HL-60 (cell line): ENCODE results near the gene PSENEN.

Experiments
- DNase-seq, 2 experiments: peaks; one replicate each; pipeline ENCODE4 v3.0.0-alpha.2; 2010 to 2020; ENCODE audit warnings: low read depth in 1 of 2, low spot score in 1 of 2
- H3K27ac ChIP-seq: fragments of 250-450 bp; sonication (Bioruptor Pico); replicated peaks from 2 replicates; pipeline ENCODE4 v1.5.1; 2020; ENCODE audit warnings: mild to moderate bottlenecking, moderate library complexity
- H3K27me3 ChIP-seq: fragments of 250-450 bp; sonication (Bioruptor Pico); 2 replicates; pipeline ENCODE4 v1.5.1; 2021; ENCODE audit warnings: mild to moderate bottlenecking, moderate library complexity; ENCODE audit not compliant: insufficient read depth, poor library complexity, severe bottlenecking
- H3K4me3 ChIP-seq: replicated peaks from 2 replicates; pipeline ENCODE4 v1.5.1; 2011; ENCODE audit warnings: mild to moderate bottlenecking, control low read depth, low read length; ENCODE audit not compliant: insufficient read depth
- CTCF ChIP-seq: IDR thresholded peaks from one replicate; pipeline ENCODE4 v1.5.1; 2011; ENCODE audit warnings: low read length, control low read depth, inconsistent platforms; ENCODE audit not compliant: insufficient read depth
- GABPA ChIP-seq: IDR thresholded peaks from 2 replicates; pipeline ENCODE4 v1.6.1; 2012; ENCODE audit warnings: low read depth
- POLR2AphosphoS5 ChIP-seq: IDR thresholded peaks from 2 replicates; pipeline ENCODE4 v1.6.1; 2012; ENCODE audit warnings: low read depth
- REST ChIP-seq: IDR thresholded peaks from 2 replicates; pipeline ENCODE4 v1.6.1; 2012; ENCODE audit warnings: low read depth; ENCODE audit not compliant: insufficient replicate concordance
- SPI1 ChIP-seq: IDR thresholded peaks from 2 replicates; pipeline ENCODE4 v1.6.1; 2012; ENCODE audit warnings: low read depth, mild to moderate bottlenecking, borderline replicate concordance

The PSENEN gene

GRCh38 chr19:35733180-35734125 is 12.0 kb upstream of the PSENEN start:
- H3K27ac ChIP-seq: no peak overlapping the region
- TF ChIP-seq CTCF (no peak), GABPA (no peak), REST (no peak), POLR2AphosphoS5 (no peak), SPI1 (no peak)
- no peak overlapping the region for H3K4me3 ChIP-seq
- no peaks in the 10 kb centered on the region for H3K27me3 ChIP-seq
- DNase-seq: no peak

- TF ChIP-seq SPI1 (no peak), POLR2AphosphoS5 (no peak), REST (no peak), CTCF (no peak), GABPA (no peak)
- H3K27me3 ChIP-seq: no peaks in the 10 kb centered on the region
- no peak overlapping the region for H3K27ac ChIP-seq
- DNase-seq: no peak
- no peak overlapping the region for H3K4me3 ChIP-seq
These were observed 11.2 kb upstream of the PSENEN start for GRCh38 chr19:35734273-35734672.

- Histone ChIP-seq H3K27ac (no peak overlapping the region), H3K27me3 (no peaks in the 10 kb centered on the region), H3K4me3 (no peak overlapping the region)
- TF ChIP-seq POLR2AphosphoS5 (no peak), CTCF (no peak), GABPA (no peak), REST (no peak), SPI1 (no peak)
- no peak for DNase-seq
These were observed 10.6 kb upstream of the PSENEN start for GRCh38 chr19:35734889-35735288.
